SK-N-SH treated with all-trans-retinoic acid at 6 μM for 48 hours (cell line): Measurements from ENCODE around the gene MGST3.

ENCODE experiments used
- ARNTL ChIP-seq: fragments of 450-650 bp; formaldehyde crosslinking; IDR thresholded peaks from 2 replicates; pipeline ENCODE4 v1.5.0; 2020; ENCODE audit warnings: low read depth, mild to moderate bottlenecking, moderate library complexity, borderline replicate concordance
- CREB5 ChIP-seq: fragments of 250-450 bp; sonication (Bioruptor Pico); IDR thresholded peaks from 2 replicates; pipeline ENCODE4 v1.5.1; 2020; ENCODE audit warnings: low read depth, mild to moderate bottlenecking, moderate library complexity
- ESRRG ChIP-seq: fragments of 250-450 bp; sonication (Bioruptor Pico); IDR thresholded peaks from 2 replicates; pipeline ENCODE4 v1.6.1; 2021; ENCODE audit warnings: mild to moderate bottlenecking
- POU6F1 ChIP-seq: fragments of 250-450 bp; sonication (Bioruptor Pico); IDR thresholded peaks from 2 replicates; pipeline ENCODE4 v1.8.0; 2021; ENCODE audit warnings: low read depth, mild to moderate bottlenecking, moderate library complexity, borderline replicate concordance
- ZC3H10 ChIP-seq: fragments of 250-450 bp; sonication (Bioruptor Pico); IDR thresholded peaks from 2 replicates; pipeline ENCODE4 v1.5.1; 2021; ENCODE audit warnings: mild to moderate bottlenecking, moderate library complexity
- ZFP3 ChIP-seq: fragments of 250-450 bp; sonication (Bioruptor Pico); IDR thresholded peaks from 2 replicates; pipeline ENCODE4 v1.5.0; 2020; ENCODE audit warnings: mild to moderate bottlenecking, moderate library complexity
- ZNF565 ChIP-seq: fragments of 450-650 bp; formaldehyde crosslinking; conservative IDR thresholded peaks from 2 replicates; pipeline ENCODE4 v1.5.0; 2020; ENCODE audit warnings: low read depth, mild to moderate bottlenecking, moderate library complexity

- TF ChIP-seq CREB5 (CRISPR knock-in tag) (no peak), ARNTL (CRISPR knock-in tag) (no peak), ZFP3 (CRISPR knock-in tag) (no peak), POU6F1 (CRISPR knock-in tag) (no peak), ZC3H10 (CRISPR knock-in tag) (no peak), ZNF565 (CRISPR knock-in tag) (no peak), ESRRG (CRISPR knock-in tag) (no peak)
Observed at GRCh38 chr1:165678509-165678908, 47.5 kb downstream of the MGST3 start.
